Endodermal cell (in vitro differentiated cells): Measurements from ENCODE around the gene STXBP4. TPM values are rescaled to one million over a fixed set of nuclear protein-coding genes. Genes with fewer than 3 reads are reported as not detected.

Experiments
- DNase-seq: peaks from one replicate; pipeline ENCODE4 v3.0.0-alpha.2; 2017
- H3K27ac ChIP-seq: 2 replicates; pipeline ENCODE4 v1.5.1; 2013; ENCODE audit warnings: mild to moderate bottlenecking, low read depth, low read length, moderate library complexity
- H3K27me3 ChIP-seq: 2 replicates; pipeline ENCODE4 v1.6.1; 2013; ENCODE audit warnings: mild to moderate bottlenecking, low read length, moderate library complexity; ENCODE audit not compliant: insufficient read depth, control insufficient read depth, poor library complexity, severe bottlenecking
- H3K36me3 ChIP-seq: 2 replicates; pipeline ENCODE4 v1.7.0; 2013; ENCODE audit warnings: mild to moderate bottlenecking, low read length, moderate library complexity; ENCODE audit not compliant: control insufficient read depth, insufficient read depth
- H3K4me1 ChIP-seq: one replicate; pipeline ENCODE4 v1.7.0; 2013; ENCODE audit warnings: low read length; ENCODE audit not compliant: control insufficient read depth, insufficient read depth
- H3K4me3 ChIP-seq: 2 replicates; pipeline ENCODE4 v1.5.1; 2013; ENCODE audit warnings: mild to moderate bottlenecking, low read length, moderate library complexity
- H3K9ac ChIP-seq: 2 replicates; pipeline ENCODE4 v1.6.1; 2013; ENCODE audit warnings: mild to moderate bottlenecking, low read length, moderate library complexity; ENCODE audit not compliant: poor library complexity, severe bottlenecking; ENCODE audit errors: extremely low read depth
- H3K9me3 ChIP-seq: 2 replicates; pipeline ENCODE4 v1.6.1; 2013; ENCODE audit warnings: mild to moderate bottlenecking, low read length, moderate library complexity; ENCODE audit not compliant: control insufficient read depth
- H3K27ac Mint-ChIP-seq: 2 replicates; pipeline ENCODE4 v1.8.0; 2020; ENCODE audit warnings: mixed read lengths
- H3K27me3 Mint-ChIP-seq: 2 replicates; pipeline ENCODE4 v1.8.0; 2021; ENCODE audit warnings: mild to moderate bottlenecking, mixed read lengths; ENCODE audit not compliant: insufficient read depth
- H3K36me3 Mint-ChIP-seq: 2 replicates; pipeline ENCODE4 v1.8.0; 2020; ENCODE audit warnings: low read depth, mixed read lengths
- H3K4me1 Mint-ChIP-seq: 2 replicates; pipeline ENCODE4 v1.8.0; 2020; ENCODE audit warnings: mixed read lengths
- H3K4me3 Mint-ChIP-seq: 2 replicates; pipeline ENCODE4 v1.8.0; 2020; ENCODE audit warnings: mild to moderate bottlenecking, moderate library complexity, mixed read lengths
- H3K9me3 Mint-ChIP-seq: 2 replicates; pipeline ENCODE4 v1.8.0; 2020; ENCODE audit warnings: mild to moderate bottlenecking, mixed read lengths
- WGBS, 2 experiments: methylation state at CpG; one replicate each; pipeline versions ENCODE4 v1.1.5 to v1.1.7; 2013; ENCODE audit warnings: missing lambda C conversion rate in 2 of 2, mixed read lengths in 1 of 2; ENCODE audit not compliant: insufficient coverage in 1 of 2, insufficient read length in 1 of 2; 5-methylcytosine and 5-hydroxymethylcytosine counted together
- total RNA-seq, 2 donors: library from RNA; stranded (reverse); fragmentation: NEBNext Ultra II Directional in 1 of 2; extraction: Animal tissue kit (Norgen Biotek cat#: 25700) in 1 of 2; gene quantifications; 2 replicates in 1 of 2; 3 replicates in 1 of 2; pipeline ENCODE4 v1.2.1, GENCODE V29; 2021
- TF ChIP-seq, protein P1 (sequence below): fragments of 200-600 bp; sonication (generic); conservative IDR thresholded peaks from 2 replicates; pipeline ENCODE4 v1.5.0; 2021; ENCODE audit warnings: antibody characterized with exemption, mild to moderate bottlenecking

Gene STXBP4
- total RNA-seq, 2 donors from 2014 or later = 15.5 to 18.0 TPM

DNA sequence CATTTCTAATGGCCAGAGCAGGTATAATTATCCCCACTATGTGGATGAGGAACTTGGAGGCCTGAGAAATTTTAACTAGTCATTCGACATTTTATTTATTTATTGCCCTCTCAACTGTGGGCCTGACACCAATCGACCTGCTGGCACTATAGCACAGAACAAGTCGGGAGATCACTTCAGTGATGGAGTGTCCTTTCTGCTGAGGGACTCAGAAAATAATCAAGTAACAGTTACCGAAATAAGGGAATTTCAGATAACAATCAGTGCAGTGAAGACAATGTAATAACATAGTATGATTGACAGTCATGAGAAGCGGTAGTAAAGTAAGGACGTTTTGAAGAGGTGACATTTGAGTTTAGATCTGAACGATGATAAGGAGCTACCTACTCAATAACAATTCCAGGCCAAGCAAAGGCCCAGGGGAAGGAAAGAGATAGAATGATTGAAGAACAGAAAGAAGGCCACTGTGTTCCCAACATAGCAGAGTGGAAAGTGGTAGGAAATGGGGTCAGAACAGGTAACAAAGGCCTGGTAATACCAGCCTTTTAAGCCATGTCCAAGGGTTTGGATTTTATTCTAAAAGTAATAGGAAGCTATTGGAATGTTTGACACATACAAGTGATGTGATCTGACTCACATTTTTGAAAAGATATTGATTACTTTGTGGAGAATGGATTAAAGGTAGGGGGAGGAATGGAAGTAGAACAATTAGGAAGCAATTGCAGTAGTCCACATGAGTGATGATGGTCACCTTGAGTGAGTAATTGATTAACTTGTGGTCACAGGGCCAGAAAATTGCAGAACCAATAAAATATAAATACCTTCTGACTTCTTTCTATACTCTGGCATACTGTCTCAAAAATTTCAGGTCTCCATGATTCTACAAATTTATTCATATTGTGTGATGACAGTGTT lies 1.4 kb downstream of the STXBP4 start:
- Histone ChIP-seq H3K4me1 (peaks cover 3% of the 10 kb centered on the region), H3K27ac (no peak overlapping the region), H3K4me3 (peak overlapping the region; percentile 99), H3K9ac (peak overlapping the region; percentile 91), H3K27me3 (no peaks in the 10 kb centered on the region), H3K36me3 (peaks cover 17% of the 10 kb centered on the region), H3K9me3 (no peaks in the 10 kb centered on the region)
- Mint-ChIP-seq H3K9me3 (peaks cover 3% of the 10 kb centered on the region), H3K27ac (no peak overlapping the region), H3K36me3 (peaks cover 19% of the 10 kb centered on the region), H3K27me3 (no peaks in the 10 kb centered on the region), H3K4me3 (no peak overlapping the region), H3K4me1 (peaks cover 22% of the 10 kb centered on the region)
- DNase-seq = no peak
- WGBS, 2 experiments = 82 to 85% methylated on average over 3 to 7 of the region's 7 CpGs
- TF ChIP-seq, protein P1, sequence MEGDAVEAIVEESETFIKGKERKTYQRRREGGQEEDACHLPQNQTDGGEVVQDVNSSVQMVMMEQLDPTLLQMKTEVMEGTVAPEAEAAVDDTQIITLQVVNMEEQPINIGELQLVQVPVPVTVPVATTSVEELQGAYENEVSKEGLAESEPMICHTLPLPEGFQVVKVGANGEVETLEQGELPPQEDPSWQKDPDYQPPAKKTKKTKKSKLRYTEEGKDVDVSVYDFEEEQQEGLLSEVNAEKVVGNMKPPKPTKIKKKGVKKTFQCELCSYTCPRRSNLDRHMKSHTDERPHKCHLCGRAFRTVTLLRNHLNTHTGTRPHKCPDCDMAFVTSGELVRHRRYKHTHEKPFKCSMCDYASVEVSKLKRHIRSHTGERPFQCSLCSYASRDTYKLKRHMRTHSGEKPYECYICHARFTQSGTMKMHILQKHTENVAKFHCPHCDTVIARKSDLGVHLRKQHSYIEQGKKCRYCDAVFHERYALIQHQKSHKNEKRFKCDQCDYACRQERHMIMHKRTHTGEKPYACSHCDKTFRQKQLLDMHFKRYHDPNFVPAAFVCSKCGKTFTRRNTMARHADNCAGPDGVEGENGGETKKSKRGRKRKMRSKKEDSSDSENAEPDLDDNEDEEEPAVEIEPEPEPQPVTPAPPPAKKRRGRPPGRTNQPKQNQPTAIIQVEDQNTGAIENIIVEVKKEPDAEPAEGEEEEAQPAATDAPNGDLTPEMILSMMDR = no peak

DNA sequence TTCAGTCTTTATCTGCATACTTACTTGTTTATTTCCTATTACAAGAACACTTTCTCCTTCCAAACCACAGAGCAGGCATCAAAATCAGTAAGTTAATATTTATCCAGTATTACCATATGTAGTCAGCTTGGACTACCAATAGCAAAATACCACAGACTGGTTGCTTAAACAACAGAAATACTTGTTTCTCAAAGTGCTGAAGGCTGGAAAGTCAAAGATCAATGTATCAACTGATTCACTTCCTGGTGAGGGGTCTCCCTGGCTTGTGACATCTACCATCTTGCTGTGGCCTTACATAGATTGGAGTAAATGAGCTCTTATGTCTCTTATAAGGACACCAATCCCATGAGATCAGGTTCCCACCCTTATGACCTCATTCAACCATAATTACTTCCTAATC lies 2.6 kb downstream of the STXBP4 start:
- peaks cover 16% of the 10 kb centered on the region for H3K36me3 Mint-ChIP-seq
- H3K27me3 Mint-ChIP-seq = no peaks in the 10 kb centered on the region
- no peak overlapping the region for H3K4me3 Mint-ChIP-seq
- Histone ChIP-seq H3K36me3 (peaks cover 5% of the 10 kb centered on the region), H3K9ac (no peak overlapping the region), H3K4me1 (peaks cover 3% of the 10 kb centered on the region), H3K4me3 (no peak overlapping the region), H3K27me3 (no peaks in the 10 kb centered on the region), H3K9me3 (no peaks in the 10 kb centered on the region), H3K27ac (no peak overlapping the region)
- H3K4me1 Mint-ChIP-seq = peaks cover 19% of the 10 kb centered on the region
- TF ChIP-seq, protein P1 = no peak
- DNase-seq = no peak
- H3K9me3 Mint-ChIP-seq = peaks cover 5% of the 10 kb centered on the region
- no peak overlapping the region for H3K27ac Mint-ChIP-seq

GRCh38 chr17:54971901-54972300 lies 3.3 kb downstream of the STXBP4 start:
- Mint-ChIP-seq H3K9me3 (peaks cover 10% of the 10 kb centered on the region), H3K27ac (no peak overlapping the region), H3K27me3 (no peaks in the 10 kb centered on the region), H3K36me3 (peaks cover 17% of the 10 kb centered on the region), H3K4me3 (no peak overlapping the region), H3K4me1 (peaks cover 12% of the 10 kb centered on the region)
- H3K27me3 ChIP-seq = no peaks in the 10 kb centered on the region
- no peak overlapping the region for H3K27ac ChIP-seq
- WGBS, 2 experiments = 95 to 96% methylated on average over 2 to 3 of the region's 3 CpGs
- TF ChIP-seq, protein P1 = no peak
- no peak overlapping the region for H3K9ac ChIP-seq
- H3K36me3 ChIP-seq = no peaks in the 10 kb centered on the region
- DNase-seq = no peak
- peaks cover 3% of the 10 kb centered on the region for H3K4me1 ChIP-seq
- peaks cover 3% of the 10 kb centered on the region for H3K9me3 ChIP-seq
- H3K4me3 ChIP-seq = no peak overlapping the region
